Measurements from ENCODE around the gene C20orf202.

C20orf202 gene

DNA sequence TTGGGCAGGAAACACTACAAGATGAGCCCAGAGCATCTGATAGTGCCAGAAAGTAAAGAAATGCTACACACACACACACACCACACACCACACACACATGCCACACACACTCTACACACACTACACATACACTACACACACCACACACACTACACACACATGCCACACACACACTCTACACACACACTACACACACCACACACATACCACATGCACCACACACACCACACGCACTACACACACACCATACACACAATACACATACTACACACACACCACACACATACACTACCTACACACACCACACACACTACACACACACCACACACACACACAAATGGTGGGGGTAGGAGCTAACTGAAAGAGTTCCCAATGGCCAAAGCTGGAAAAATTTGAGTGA is 14.9 kb upstream of the C20orf202 start:
- TF ChIP-seq CTCF (IDR thresholded peaks at IDR 0.05; ENCODE audit: low read depth, low read length), result no peak
- H3K4me3 ChIP-seq (ENCODE audit: low read depth, low read length), result no peak overlapping the region

DNA sequence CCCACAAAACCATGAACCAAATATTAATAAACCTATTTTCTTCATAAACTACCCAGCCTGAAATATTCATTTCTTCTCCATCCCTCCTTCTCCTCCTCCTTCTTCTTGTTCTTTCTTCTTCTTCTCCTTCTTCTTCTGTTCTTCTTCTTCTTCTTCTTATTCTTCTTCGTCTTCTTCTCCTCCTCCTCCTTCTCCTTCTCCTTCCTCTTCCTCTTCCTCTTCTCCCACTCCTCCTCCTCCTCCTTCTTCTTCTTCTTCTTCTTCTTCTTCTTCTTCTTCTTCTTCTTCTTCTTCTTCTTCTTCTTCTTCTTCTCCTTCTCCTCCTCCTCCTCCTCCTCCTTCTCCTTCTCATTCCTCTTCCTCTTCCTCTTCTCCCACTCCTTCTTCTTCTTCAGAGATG is 13.4 kb upstream of the C20orf202 start:
- H3K4me3 ChIP-seq (ENCODE audit: low read depth, low read length), result no peak overlapping the region
- no peak for TF ChIP-seq CTCF (IDR thresholded peaks at IDR 0.05; ENCODE audit: low read depth, low read length)

GRCh38 chr20:1190847-1191246 is 12.4 kb upstream of the C20orf202 start:
- no peak overlapping the region for H3K4me3 ChIP-seq (ENCODE audit: low read depth, low read length)
- no peak for TF ChIP-seq CTCF (IDR thresholded peaks at IDR 0.05; ENCODE audit: low read depth, low read length)

DNA sequence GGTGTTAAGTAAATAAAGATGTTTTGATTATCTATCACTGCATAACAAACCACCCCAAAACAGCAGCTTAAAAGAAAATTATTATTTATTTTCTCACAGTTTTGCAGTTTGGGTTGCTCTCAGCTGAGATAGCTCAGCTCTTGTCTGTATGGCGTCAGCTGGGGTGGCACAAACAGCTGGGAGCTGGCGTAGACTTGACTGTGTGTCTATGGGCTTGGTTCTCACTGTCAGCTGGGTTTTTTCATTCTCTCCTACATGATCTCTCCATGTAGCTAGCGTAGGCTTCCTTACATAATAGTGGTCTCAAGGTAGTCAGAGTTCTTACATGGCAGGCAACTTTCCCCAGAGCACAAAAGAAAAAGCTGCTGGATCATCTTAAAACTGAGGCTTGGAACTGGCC is 12.0 kb upstream of the C20orf202 start:
- TF ChIP-seq CTCF (IDR thresholded peaks at IDR 0.05; ENCODE audit: low read depth, low read length), result no peak
- H3K4me3 ChIP-seq (ENCODE audit: low read depth, low read length), result no peak overlapping the region

DNA sequence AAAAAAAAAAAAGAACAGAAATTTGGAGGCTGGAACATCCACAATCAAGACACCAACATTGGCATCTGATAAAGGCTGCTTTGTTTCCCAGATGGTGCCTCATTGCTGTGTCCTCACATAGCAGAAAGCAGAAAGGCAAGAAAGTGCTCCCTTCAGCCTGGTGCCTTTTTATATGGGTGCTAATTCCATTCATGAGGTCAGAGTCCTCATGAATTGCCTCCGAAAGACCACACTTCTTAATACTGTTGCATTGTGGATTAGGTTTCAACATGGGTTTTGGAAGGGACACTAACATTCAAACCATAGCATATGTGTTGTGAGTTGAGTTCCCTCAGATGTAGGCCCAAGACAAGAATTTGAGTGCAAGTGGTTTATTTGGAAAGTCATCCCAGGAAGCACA is 8.0 kb upstream of the C20orf202 start:
- TF ChIP-seq CTCF (IDR thresholded peaks at IDR 0.05; ENCODE audit: low read depth, low read length), result no peak

GRCh38 chr20:1196634-1197033 is 6.6 kb upstream of the C20orf202 start:
- TF ChIP-seq CTCF (IDR thresholded peaks at IDR 0.05; ENCODE audit: low read depth, low read length), result no peak
- no peak overlapping the region for H3K4me3 ChIP-seq (ENCODE audit: low read depth, low read length)

More for the DNA sequence above, 8.0 kb upstream of the C20orf202 start:
- no peak overlapping the region for H3K4me3 ChIP-seq (ENCODE audit: low read depth, low read length)

DNA sequence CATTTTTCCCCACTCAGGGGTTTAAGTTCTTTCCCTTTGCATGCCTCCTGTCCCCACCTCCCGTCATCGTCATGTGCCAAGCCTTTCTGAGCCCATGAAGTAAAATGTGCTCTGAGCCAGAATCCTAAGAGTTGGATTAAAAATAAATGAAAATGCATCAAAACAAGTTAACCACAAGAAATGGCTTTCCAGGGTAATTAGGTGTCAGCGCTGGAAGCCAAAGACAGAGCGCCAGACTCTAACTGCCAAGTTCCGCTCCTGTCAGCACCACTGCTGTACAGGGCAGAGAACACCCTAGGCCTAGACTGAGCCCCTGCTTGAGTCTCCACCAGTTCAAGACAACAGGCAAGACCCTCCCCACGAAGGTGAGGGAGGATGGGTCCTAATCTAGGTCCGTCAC is 5.5 kb upstream of the C20orf202 start:
- H3K4me3 ChIP-seq (ENCODE audit: low read depth, low read length), result no peak overlapping the region
- no peak for TF ChIP-seq CTCF (IDR thresholded peaks at IDR 0.05; ENCODE audit: low read depth, low read length)
